Measurements from ENCODE around the gene PRKCE.

- TF ChIP-seq POLR2A (IDR thresholded peaks at IDR 0.05) = no peak
- TF ChIP-seq, protein P1, sequence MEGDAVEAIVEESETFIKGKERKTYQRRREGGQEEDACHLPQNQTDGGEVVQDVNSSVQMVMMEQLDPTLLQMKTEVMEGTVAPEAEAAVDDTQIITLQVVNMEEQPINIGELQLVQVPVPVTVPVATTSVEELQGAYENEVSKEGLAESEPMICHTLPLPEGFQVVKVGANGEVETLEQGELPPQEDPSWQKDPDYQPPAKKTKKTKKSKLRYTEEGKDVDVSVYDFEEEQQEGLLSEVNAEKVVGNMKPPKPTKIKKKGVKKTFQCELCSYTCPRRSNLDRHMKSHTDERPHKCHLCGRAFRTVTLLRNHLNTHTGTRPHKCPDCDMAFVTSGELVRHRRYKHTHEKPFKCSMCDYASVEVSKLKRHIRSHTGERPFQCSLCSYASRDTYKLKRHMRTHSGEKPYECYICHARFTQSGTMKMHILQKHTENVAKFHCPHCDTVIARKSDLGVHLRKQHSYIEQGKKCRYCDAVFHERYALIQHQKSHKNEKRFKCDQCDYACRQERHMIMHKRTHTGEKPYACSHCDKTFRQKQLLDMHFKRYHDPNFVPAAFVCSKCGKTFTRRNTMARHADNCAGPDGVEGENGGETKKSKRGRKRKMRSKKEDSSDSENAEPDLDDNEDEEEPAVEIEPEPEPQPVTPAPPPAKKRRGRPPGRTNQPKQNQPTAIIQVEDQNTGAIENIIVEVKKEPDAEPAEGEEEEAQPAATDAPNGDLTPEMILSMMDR (IDR thresholded peaks at IDR 0.05) = peak; percentile 76 to 88 (median 83)
Observed at GRCh38 chr2:45993476-45993991, 342.1 kb downstream of the PRKCE start.
